Cardiac muscle cell (in vitro differentiated cells and primary cell): ENCODE data around the gene ELL. TPM values are rescaled to one million over a fixed set of nuclear protein-coding genes. Genes with fewer than 3 reads are reported as not detected.
A peak's percentile ranks its signal among the peaks of the same experiment; 100 is the strongest.

Experiments
- DNase-seq, 2 donors: peaks; one replicate each; pipeline versions ENCODE4 v3.0.0 to v3.0.0-alpha.2; 2010 to 2017; ENCODE audit warnings: low read depth in 1 of 2, low spot score in 1 of 2
- H3K27ac ChIP-seq: fragments of 200-600 bp; sonication (generic); 2 replicates; pipeline ENCODE4 v1.5.1; 2016
- H3K27me3 ChIP-seq: fragments of 200-600 bp; sonication (generic); 2 replicates; pipeline ENCODE4 v1.6.0; 2016; ENCODE audit warnings: control low read depth
- H3K36me3 ChIP-seq: fragments of 200-600 bp; sonication (generic); 2 replicates; pipeline ENCODE4 v1.5.1; 2016; ENCODE audit warnings: control low read depth
- H3K4me1 ChIP-seq: fragments of 200-600 bp; sonication (generic); 2 replicates; pipeline ENCODE4 v1.8.1; 2017; ENCODE audit warnings: low read depth, mild to moderate bottlenecking, mixed run types
- H3K4me3 ChIP-seq: fragments of 200-600 bp; sonication (generic); 2 replicates; pipeline ENCODE4 v1.5.1; 2016; ENCODE audit warnings: mild to moderate bottlenecking
- H3K9me3 ChIP-seq: fragments of 200-600 bp; sonication (generic); 2 replicates; pipeline ENCODE4 v1.5.1; 2017; ENCODE audit warnings: low read depth, mild to moderate bottlenecking, control low read depth
- CTCF ChIP-seq: IDR thresholded peaks from 2 replicates; pipeline ENCODE4 v1.5.1; 2012; ENCODE audit warnings: low read depth, mild to moderate bottlenecking, low read length
- polyA plus RNA-seq: library from polyadenylated mRNA; unstranded; fragments of >200 nt; fragmentation: Nextera tagmentation; extraction: Ambion mirVana; gene quantifications from 2 replicates; pipeline ENCODE4 v1.2.1, GENCODE V29; 2016
- total RNA-seq: library from RNA; depleted of rRNA; stranded (reverse); fragments of >200 nt; gene quantifications from 2 replicates; pipeline ENCODE4 v1.2.3, GENCODE V29; 2016

The ELL gene
- total and polyA plus RNA-seq, 2 experiments from 2014 or later: 14.8 to 20.7 TPM

GRCh38 chr19:18466354-18466753 lies 55.5 kb downstream of the ELL start:
- TF ChIP-seq CTCF: no peak
- no peaks in the 10 kb centered on the region for H3K36me3 ChIP-seq
- DNase-seq: no peak
- H3K27ac ChIP-seq: no peak overlapping the region
- no peak overlapping the region for H3K4me3 ChIP-seq
- no peaks in the 10 kb centered on the region for H3K9me3 ChIP-seq
- H3K27me3 ChIP-seq: no peaks in the 10 kb centered on the region
- no peaks in the 10 kb centered on the region for H3K4me1 ChIP-seq

GRCh38 chr19:18465964-18466339 lies 55.9 kb downstream of the ELL start:
- Histone ChIP-seq H3K27me3 (no peaks in the 10 kb centered on the region), H3K36me3 (no peaks in the 10 kb centered on the region), H3K27ac (no peak overlapping the region), H3K4me3 (no peak overlapping the region), H3K9me3 (no peaks in the 10 kb centered on the region), H3K4me1 (no peaks in the 10 kb centered on the region)
- TF ChIP-seq CTCF: no peak
- no peak for DNase-seq

- H3K4me3 ChIP-seq: no peak overlapping the region
- H3K27me3 ChIP-seq: no peaks in the 10 kb centered on the region
- no peaks in the 10 kb centered on the region for H3K9me3 ChIP-seq
- no peak for TF ChIP-seq CTCF
- no peaks in the 10 kb centered on the region for H3K4me1 ChIP-seq
- no peaks in the 10 kb centered on the region for H3K36me3 ChIP-seq
- no peak for DNase-seq
- H3K27ac ChIP-seq: no peak overlapping the region
These were observed 56.5 kb downstream of the ELL start for GRCh38 chr19:18465214-18465963.

GRCh38 chr19:18464646-18465045 lies 57.2 kb downstream of the ELL start:
- H3K27ac ChIP-seq: no peak overlapping the region
- no peaks in the 10 kb centered on the region for H3K4me1 ChIP-seq
- TF ChIP-seq CTCF: no peak
- H3K4me3 ChIP-seq: no peak overlapping the region
- DNase-seq: peak in 1 of 2 donors; percentile 85
- H3K27me3 ChIP-seq: no peaks in the 10 kb centered on the region
- no peaks in the 10 kb centered on the region for H3K36me3 ChIP-seq
- no peaks in the 10 kb centered on the region for H3K9me3 ChIP-seq

- no peak for DNase-seq
- Histone ChIP-seq H3K4me3 (no peak overlapping the region), H3K36me3 (no peaks in the 10 kb centered on the region), H3K9me3 (no peaks in the 10 kb centered on the region), H3K27ac (no peak overlapping the region), H3K4me1 (no peaks in the 10 kb centered on the region), H3K27me3 (no peaks in the 10 kb centered on the region)
- TF ChIP-seq CTCF: no peak
These were observed 60.4 kb downstream of the ELL start for GRCh38 chr19:18461471-18461870.
